Esophagus squamous epithelium (tissue), 5 donors: ENCODE data around the gene MAD1L1. TPM values are rescaled to one million over a fixed set of nuclear protein-coding genes. Genes with fewer than 3 reads are reported as not detected.
A peak's percentile ranks its signal among the peaks of the same experiment; 100 is the strongest.

ENCODE experiments used
- DNase-seq: peaks from one replicate; lab custom pipeline; 2025; lab: John Stamatoyannopoulos, UW
- H3K27ac ChIP-seq, 4 donors: fragments of 200-600 bp; sonication (generic); one replicate each; pipeline ENCODE4 v1.5.1; 2016 to 2019; ENCODE audit warnings: mild to moderate bottlenecking in 1 of 4
- H3K27me3 ChIP-seq, 4 donors: fragments of 200-600 bp; sonication (generic); 1 replicate in 3 of 4; 2 replicates in 1 of 4; pipeline versions ENCODE4 v1.5.1 to v1.6.0; 2017 to 2021; ENCODE audit warnings: antibody characterized with exemption in 1 of 4
- H3K36me3 ChIP-seq, 3 donors: fragments of 200-600 bp; sonication (generic); one replicate each; pipeline ENCODE4 v1.5.1; 2016 to 2019
- H3K4me1 ChIP-seq, 3 donors: fragments of 200-600 bp; sonication (generic); one replicate each; pipeline ENCODE4 v1.5.1; 2017 to 2019
- H3K4me3 ChIP-seq, 4 donors: fragments of 200-600 bp; sonication (generic); 1 replicate in 3 of 4; 2 replicates in 1 of 4; pipeline ENCODE4 v1.5.1; 2016 to 2019; ENCODE audit warnings: mild to moderate bottlenecking in 2 of 4, moderate library complexity in 1 of 4
- H3K9me3 ChIP-seq, 3 donors: fragments of 200-600 bp; sonication (generic); one replicate each; pipeline ENCODE4 v1.5.1; 2016 to 2019
- CTCF ChIP-seq, 6 experiments: fragments of 450-650 bp in 4 of 6; fragments of 200-600 bp in 2 of 6; sonication (generic) in 2 of 6; IDR thresholded peaks; one replicate each; pipeline ENCODE4 v1.5.1; 2016 to 2019; ENCODE audit warnings: antibody characterized with exemption in 6 of 6, mild to moderate bottlenecking in 4 of 6, moderate library complexity in 4 of 6
- POLR2A ChIP-seq, 4 donors: fragments of 450-650 bp; IDR thresholded peaks; one replicate each; pipeline ENCODE4 v1.6.1; 2017; ENCODE audit warnings: antibody characterized with exemption in 4 of 4, mild to moderate bottlenecking in 4 of 4, moderate library complexity in 3 of 4
- WGBS, 2 donors: methylation state at CpG; one replicate each; pipeline ENCODE4 v1.1.5; 2018; 5-methylcytosine and 5-hydroxymethylcytosine counted together
- intact Hi-C: fragments of 100-400 bp; cut with DNase I; formaldehyde crosslinking; loops from one replicate; pipeline ENCODE4 v1.15.0; 2022
- total RNA-seq, 4 donors: library from RNA; depleted of rRNA; stranded (reverse); fragments of >200 nt; gene quantifications; one replicate each; pipeline ENCODE4 v1.1.0, GENCODE V29; 2016
- donor health status: DM: yes; HTN: yes; CAD: no.

MAD1L1 gene
- total RNA-seq, 4 donors from 2014 or later, result 16.6 to 40.4 (median 30.2) TPM

- peaks cover 4 to 78% (median 24%) of the 10 kb centered on the region in 3 donors for H3K4me1 ChIP-seq
- 80 to 91% methylated on average over 18 to 21 of the region's 21 CpGs for WGBS, 2 donors
Observed at GRCh38 chr7:2107386-2108070, 125.2 kb downstream of the MAD1L1 start.

GRCh38 chr7:2106924-2107323 is 125.8 kb downstream of the MAD1L1 start:
- intact Hi-C loops, result no loop called here
- no peaks in the 10 kb centered on the region for H3K27me3 ChIP-seq
- TF ChIP-seq CTCF (IDR thresholded peaks at IDR 0.05), result no peak
- no peak for TF ChIP-seq POLR2A (IDR thresholded peaks at IDR 0.05)
- no peaks in the 10 kb centered on the region for H3K9me3 ChIP-seq
- peaks cover 4 to 74% (median 24%) of the 10 kb centered on the region in 3 donors for H3K4me1 ChIP-seq
- WGBS, 2 donors, result 15 to 70% methylated on average over 2 to 7 of the region's 15 CpGs
- H3K27ac ChIP-seq, result peak overlapping the region in 1 of 4 donors; percentile 17
- no peak for DNase-seq
- H3K4me3 ChIP-seq, result no peak overlapping the region
- no peaks in the 10 kb centered on the region for H3K36me3 ChIP-seq

More at GRCh38 chr7:2107386-2108070, 125.2 kb downstream of the MAD1L1 start:
- H3K9me3 ChIP-seq, result no peaks in the 10 kb centered on the region
- peak overlapping the region in 1 of 4 donors; percentile 17 for H3K27ac ChIP-seq
- no peak for TF ChIP-seq CTCF (IDR thresholded peaks at IDR 0.05)
- TF ChIP-seq POLR2A (IDR thresholded peaks at IDR 0.05), result no peak
- no peak overlapping the region for H3K4me3 ChIP-seq
- H3K27me3 ChIP-seq, result no peaks in the 10 kb centered on the region
- no peak for DNase-seq
- intact Hi-C loops, result no loop called here
- H3K36me3 ChIP-seq, result no peaks in the 10 kb centered on the region

GRCh38 chr7:2106440-2106839 is 126.3 kb downstream of the MAD1L1 start:
- Histone ChIP-seq H3K36me3 (no peaks in the 10 kb centered on the region), H3K4me3 (no peak overlapping the region), H3K4me1 (peaks cover 4 to 69% (median 24%) of the 10 kb centered on the region in 3 donors), H3K27me3 (no peaks in the 10 kb centered on the region), H3K9me3 (no peaks in the 10 kb centered on the region), H3K27ac (no peak overlapping the region)
- TF ChIP-seq CTCF (IDR thresholded peaks at IDR 0.05), result no peak
- TF ChIP-seq POLR2A (IDR thresholded peaks at IDR 0.05), result no peak
- 90 to 98% methylated on average over 2 to 6 of the region's 12 CpGs for WGBS, 2 donors
- no peak for DNase-seq
- intact Hi-C loops, result no loop called here

- no peak for DNase-seq
- peaks cover 4 to 64% (median 21%) of the 10 kb centered on the region in 3 donors for H3K4me1 ChIP-seq
- TF ChIP-seq POLR2A (IDR thresholded peaks at IDR 0.05), result no peak
- TF ChIP-seq CTCF (IDR thresholded peaks at IDR 0.05), result no peak
- intact Hi-C loops, result no loop called here
- no peaks in the 10 kb centered on the region for H3K27me3 ChIP-seq
- H3K36me3 ChIP-seq, result no peaks in the 10 kb centered on the region
- H3K27ac ChIP-seq, result no peak overlapping the region
- no peak overlapping the region for H3K4me3 ChIP-seq
- H3K9me3 ChIP-seq, result no peaks in the 10 kb centered on the region
- 95 to 100% methylated on average over 1 to 7 of the region's 17 CpGs for WGBS, 2 donors
Observed at GRCh38 chr7:2105917-2106316, 126.8 kb downstream of the MAD1L1 start.

GRCh38 chr7:2105280-2105679 is 127.5 kb downstream of the MAD1L1 start:
- 83 to 94% methylated on average over 7 of the region's 13 CpGs for WGBS, 2 donors
- intact Hi-C loops, result no loop called here
- H3K27ac ChIP-seq, result no peak overlapping the region

More at GRCh38 chr7:2105280-2105679, 127.5 kb downstream of the MAD1L1 start:
- Histone ChIP-seq H3K4me1 (peaks cover 4 to 57% (median 16%) of the 10 kb centered on the region in 3 donors), H3K4me3 (no peak overlapping the region), H3K36me3 (no peaks in the 10 kb centered on the region), H3K27me3 (no peaks in the 10 kb centered on the region), H3K9me3 (no peaks in the 10 kb centered on the region)
- TF ChIP-seq POLR2A (IDR thresholded peaks at IDR 0.05) (no peak), CTCF (IDR thresholded peaks at IDR 0.05) (no peak)
- DNase-seq, result no peak
